ENCODE data around the gene FGGY.

The FGGY gene

DNA sequence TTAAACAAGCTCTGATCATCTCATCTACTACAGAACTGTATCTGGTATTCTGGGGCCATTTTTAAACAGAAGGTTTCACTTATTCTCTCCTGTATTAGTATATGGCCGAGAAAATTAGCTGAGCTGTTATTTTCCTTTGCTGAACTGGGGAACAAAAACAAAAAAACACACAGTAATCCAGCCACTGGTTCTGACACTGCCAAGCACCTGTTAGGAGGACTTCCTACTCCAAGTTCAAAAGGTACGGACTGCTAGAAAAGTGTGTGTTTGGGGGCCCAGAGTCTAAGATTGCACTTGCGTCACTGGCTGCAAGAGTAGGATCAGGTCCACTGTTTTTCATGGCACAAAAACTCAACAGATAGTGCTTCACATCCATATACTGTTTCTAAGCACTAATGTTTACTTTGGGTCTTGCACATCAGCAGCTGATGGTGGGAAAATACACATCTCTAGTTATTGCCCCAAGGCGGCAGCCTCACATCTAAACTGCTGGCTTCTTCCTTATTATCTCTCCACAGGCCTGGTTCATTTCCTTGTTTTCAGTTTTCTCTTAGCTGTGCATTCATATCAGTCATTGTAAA is 226.1 kb downstream of the FGGY start:
- H3K79me2 ChIP-seq (ENCODE audit: insufficient read depth, low read length) = no peaks in the 10 kb centered on the region
- no peak overlapping the region for H2AFZ ChIP-seq (ENCODE audit: low read depth, low read length)
- no peak overlapping the region for H3K27ac ChIP-seq (ENCODE audit: low read length)
- no peaks in the 10 kb centered on the region for H3K36me3 ChIP-seq (ENCODE audit: insufficient read depth, low read length)
- no peaks in the 10 kb centered on the region for H4K20me1 ChIP-seq (ENCODE audit: insufficient read depth, low read length)
- H3K4me3 ChIP-seq (ENCODE audit: low read depth in 1 of 2, low read length in 2 of 2) = no peak overlapping the region
- no peak for DNase-seq
- TF ChIP-seq EZH2 (IDR thresholded peaks at IDR 0.05; ENCODE audit: borderline replicate concordance, low read depth, low read length, severe bottlenecking) = no peak
- TF ChIP-seq, protein P1, sequence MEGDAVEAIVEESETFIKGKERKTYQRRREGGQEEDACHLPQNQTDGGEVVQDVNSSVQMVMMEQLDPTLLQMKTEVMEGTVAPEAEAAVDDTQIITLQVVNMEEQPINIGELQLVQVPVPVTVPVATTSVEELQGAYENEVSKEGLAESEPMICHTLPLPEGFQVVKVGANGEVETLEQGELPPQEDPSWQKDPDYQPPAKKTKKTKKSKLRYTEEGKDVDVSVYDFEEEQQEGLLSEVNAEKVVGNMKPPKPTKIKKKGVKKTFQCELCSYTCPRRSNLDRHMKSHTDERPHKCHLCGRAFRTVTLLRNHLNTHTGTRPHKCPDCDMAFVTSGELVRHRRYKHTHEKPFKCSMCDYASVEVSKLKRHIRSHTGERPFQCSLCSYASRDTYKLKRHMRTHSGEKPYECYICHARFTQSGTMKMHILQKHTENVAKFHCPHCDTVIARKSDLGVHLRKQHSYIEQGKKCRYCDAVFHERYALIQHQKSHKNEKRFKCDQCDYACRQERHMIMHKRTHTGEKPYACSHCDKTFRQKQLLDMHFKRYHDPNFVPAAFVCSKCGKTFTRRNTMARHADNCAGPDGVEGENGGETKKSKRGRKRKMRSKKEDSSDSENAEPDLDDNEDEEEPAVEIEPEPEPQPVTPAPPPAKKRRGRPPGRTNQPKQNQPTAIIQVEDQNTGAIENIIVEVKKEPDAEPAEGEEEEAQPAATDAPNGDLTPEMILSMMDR (IDR thresholded peaks at IDR 0.05; ENCODE audit: borderline replicate concordance, extremely low read depth, low read length, poor library complexity, severe bottlenecking) = no peak
- no peak for ATAC-seq (ENCODE audit: insufficient read depth, low read depth)
- no peak overlapping the region for H3K9ac ChIP-seq (ENCODE audit: low read depth, low read length)
- no peak overlapping the region for H3K4me2 ChIP-seq (ENCODE audit: insufficient read depth, low read length)
- no peaks in the 10 kb centered on the region for H3K9me3 ChIP-seq (ENCODE audit: insufficient read depth, low read length, severe bottlenecking)
- no peaks in the 10 kb centered on the region for H3K27me3 ChIP-seq (ENCODE audit: insufficient read depth, low read length, poor library complexity)
- H3K4me1 ChIP-seq (ENCODE audit: insufficient read depth, low read length) = no peaks in the 10 kb centered on the region

DNA sequence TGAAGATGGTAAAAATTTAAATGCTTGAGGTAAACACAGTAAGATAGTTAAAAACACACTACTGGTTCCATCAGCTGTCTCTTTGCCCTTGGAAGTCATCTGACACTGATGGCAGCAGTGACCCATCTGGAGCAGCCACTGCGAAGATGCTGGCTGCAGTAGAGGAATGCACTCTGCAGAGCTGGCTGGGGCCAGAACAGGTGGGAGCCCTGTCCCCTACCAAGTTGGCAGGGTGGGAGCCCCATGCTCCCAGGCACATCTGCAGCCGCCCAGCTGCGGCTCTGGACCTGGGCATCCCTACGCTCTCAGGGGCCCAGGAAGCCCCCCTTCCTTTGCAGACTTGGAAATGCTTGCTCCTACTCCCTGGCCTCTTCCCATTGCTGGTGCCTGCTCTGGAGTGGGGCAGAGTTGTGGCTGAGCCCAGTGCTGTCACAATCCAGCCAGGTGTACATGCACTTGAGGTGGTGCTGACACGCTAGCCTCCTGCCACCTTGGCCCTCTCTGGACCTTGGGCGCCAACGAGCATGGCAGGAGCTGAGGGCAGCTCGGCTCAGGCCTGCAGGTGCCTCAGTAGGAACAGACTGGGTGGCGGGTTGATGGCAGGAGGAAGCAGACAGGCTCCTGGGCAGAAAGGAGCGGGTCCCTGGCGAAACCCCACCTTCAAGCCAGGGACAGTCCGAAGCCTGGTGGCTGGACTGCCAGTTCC is 227.0 kb downstream of the FGGY start:
- Histone ChIP-seq H4K20me1 (ENCODE audit: insufficient read depth, low read length) (no peaks in the 10 kb centered on the region), H3K9me3 (ENCODE audit: insufficient read depth, low read length, severe bottlenecking) (no peaks in the 10 kb centered on the region), H3K27ac (ENCODE audit: low read length) (no peak overlapping the region), H3K9ac (ENCODE audit: low read depth, low read length) (no peak overlapping the region), H3K27me3 (ENCODE audit: insufficient read depth, low read length, poor library complexity) (no peaks in the 10 kb centered on the region), H3K36me3 (ENCODE audit: insufficient read depth, low read length) (no peaks in the 10 kb centered on the region), H3K79me2 (ENCODE audit: insufficient read depth, low read length) (no peaks in the 10 kb centered on the region), H3K4me1 (ENCODE audit: insufficient read depth, low read length) (no peaks in the 10 kb centered on the region), H3K4me2 (ENCODE audit: insufficient read depth, low read length) (no peak overlapping the region), H2AFZ (ENCODE audit: low read depth, low read length) (no peak overlapping the region), H3K4me3 (ENCODE audit: low read depth in 1 of 2, low read length in 2 of 2) (no peak overlapping the region)
- TF ChIP-seq, protein P1 (IDR thresholded peaks at IDR 0.05; ENCODE audit: borderline replicate concordance, extremely low read depth, low read length, poor library complexity, severe bottlenecking) = no peak
- no peak for TF ChIP-seq EZH2 (IDR thresholded peaks at IDR 0.05; ENCODE audit: borderline replicate concordance, low read depth, low read length, severe bottlenecking)
- ATAC-seq (ENCODE audit: insufficient read depth, low read depth) (no peak; the same call in 2 of the 3 replicates), DNase-seq (no peak)

GRCh38 chr1:59526240-59526639 is 229.3 kb downstream of the FGGY start:
- no peak for DNase-seq
- no peak for ATAC-seq (ENCODE audit: insufficient read depth, low read depth)
- no peaks in the 10 kb centered on the region for H4K20me1 ChIP-seq (ENCODE audit: insufficient read depth, low read length)
- no peaks in the 10 kb centered on the region for H3K36me3 ChIP-seq (ENCODE audit: insufficient read depth, low read length)
- no peak overlapping the region for H3K9ac ChIP-seq (ENCODE audit: low read depth, low read length)
- no peak overlapping the region for H3K4me3 ChIP-seq (ENCODE audit: low read depth in 1 of 2, low read length in 2 of 2)
- no peaks in the 10 kb centered on the region for H3K9me3 ChIP-seq (ENCODE audit: insufficient read depth, low read length, severe bottlenecking)
- H3K4me2 ChIP-seq (ENCODE audit: insufficient read depth, low read length) = no peak overlapping the region
- no peaks in the 10 kb centered on the region for H3K4me1 ChIP-seq (ENCODE audit: insufficient read depth, low read length)
- H2AFZ ChIP-seq (ENCODE audit: low read depth, low read length) = no peak overlapping the region
- no peak overlapping the region for H3K27ac ChIP-seq (ENCODE audit: low read length)
- no peaks in the 10 kb centered on the region for H3K27me3 ChIP-seq (ENCODE audit: insufficient read depth, low read length, poor library complexity)
- no peaks in the 10 kb centered on the region for H3K79me2 ChIP-seq (ENCODE audit: insufficient read depth, low read length)
- TF ChIP-seq, protein P1 (IDR thresholded peaks at IDR 0.05; ENCODE audit: borderline replicate concordance, extremely low read depth, low read length, poor library complexity, severe bottlenecking) = no peak
- TF ChIP-seq EZH2 (IDR thresholded peaks at IDR 0.05; ENCODE audit: borderline replicate concordance, low read depth, low read length, severe bottlenecking) = no peak

Data from DND-41 (cell line).